NOMO-1 (cell line): Measurements from ENCODE around the gene C1QTNF5.

Experiments used
- DNase-seq, 2 experiments: peaks; one replicate each; lab custom pipeline; 2025; ENCODE audit not compliant: unreplicated experiment in 2 of 2; lab: John Stamatoyannopoulos, UW

C1QTNF5 gene

DNA sequence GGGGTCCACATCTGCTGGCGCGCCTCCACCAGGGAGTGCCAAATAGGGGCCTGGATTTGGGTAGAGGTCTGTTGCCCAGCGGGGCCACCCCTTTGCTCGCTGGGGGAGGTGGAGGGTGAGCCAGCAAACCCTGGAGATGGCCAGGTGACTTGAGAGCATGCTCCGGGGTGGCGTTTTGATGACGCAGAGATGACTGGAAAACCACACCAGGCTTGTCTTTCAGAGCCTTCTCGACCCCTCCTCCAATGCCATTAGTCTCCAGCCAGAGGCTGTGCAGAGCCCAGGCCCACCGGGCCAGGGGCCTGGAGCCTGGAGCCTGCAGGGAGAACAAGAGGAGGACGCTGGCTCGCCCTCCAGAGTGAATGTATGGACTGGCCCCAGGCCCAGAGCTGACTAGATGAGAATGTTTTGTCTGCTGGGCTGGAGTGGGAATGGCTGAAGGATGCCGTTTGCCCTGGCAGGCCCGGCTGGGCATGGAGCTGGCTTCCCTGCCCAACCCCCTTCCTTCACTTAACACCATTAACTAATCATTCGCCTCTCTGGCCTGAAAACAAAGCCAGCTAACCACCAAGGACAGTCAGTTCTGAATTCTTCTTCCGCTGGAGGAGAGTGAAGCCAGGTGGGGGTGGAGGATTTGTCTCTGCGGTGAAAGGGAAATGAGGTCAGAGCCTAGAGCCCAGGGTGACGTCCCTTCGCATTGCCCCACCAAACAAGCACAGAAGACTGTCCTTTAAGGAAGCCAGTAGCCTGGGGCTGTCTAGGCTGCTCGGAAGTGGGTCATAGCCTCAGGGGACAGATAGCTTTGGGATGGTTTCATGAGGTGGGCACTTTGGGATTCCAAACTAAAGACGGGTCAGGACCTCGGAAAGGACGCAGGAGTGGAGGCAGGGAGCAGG, 22.2 kb downstream of the C1QTNF5 start:
- DNase-seq, result peak; percentile 64 to 83

DNA sequence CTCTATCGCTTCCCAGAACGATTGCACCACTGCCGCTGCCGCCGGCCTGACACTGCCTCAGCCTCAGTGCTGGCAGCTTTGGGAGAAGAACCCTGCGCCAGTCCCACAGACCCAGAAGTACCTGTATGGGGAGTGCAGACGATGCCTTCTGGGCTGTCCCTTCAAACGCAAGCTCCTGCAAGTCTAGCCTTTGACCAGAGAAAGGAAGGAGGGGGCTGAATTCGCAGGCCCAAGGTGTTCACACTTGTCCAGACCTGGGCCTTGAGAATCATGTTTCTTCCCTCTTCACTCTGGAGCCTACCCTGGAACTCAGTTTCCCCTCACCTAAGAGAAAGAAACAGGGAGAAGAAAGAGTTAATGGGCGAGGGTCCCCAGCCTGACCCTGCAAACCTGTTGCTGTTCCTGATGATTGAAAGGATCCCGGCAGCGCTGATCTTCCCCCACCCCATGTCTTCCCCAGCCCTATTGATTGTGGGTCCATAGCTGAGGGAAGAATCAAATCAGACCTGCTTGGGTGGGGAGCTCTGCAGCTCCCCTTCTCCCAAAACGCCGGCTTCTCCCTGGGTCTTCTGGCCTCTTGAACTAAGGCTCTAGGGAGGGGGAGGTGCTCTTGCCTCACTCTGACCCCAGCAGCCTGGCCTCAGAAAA, 23.0 kb downstream of the C1QTNF5 start:
- DNase-seq, result no peak

DNA sequence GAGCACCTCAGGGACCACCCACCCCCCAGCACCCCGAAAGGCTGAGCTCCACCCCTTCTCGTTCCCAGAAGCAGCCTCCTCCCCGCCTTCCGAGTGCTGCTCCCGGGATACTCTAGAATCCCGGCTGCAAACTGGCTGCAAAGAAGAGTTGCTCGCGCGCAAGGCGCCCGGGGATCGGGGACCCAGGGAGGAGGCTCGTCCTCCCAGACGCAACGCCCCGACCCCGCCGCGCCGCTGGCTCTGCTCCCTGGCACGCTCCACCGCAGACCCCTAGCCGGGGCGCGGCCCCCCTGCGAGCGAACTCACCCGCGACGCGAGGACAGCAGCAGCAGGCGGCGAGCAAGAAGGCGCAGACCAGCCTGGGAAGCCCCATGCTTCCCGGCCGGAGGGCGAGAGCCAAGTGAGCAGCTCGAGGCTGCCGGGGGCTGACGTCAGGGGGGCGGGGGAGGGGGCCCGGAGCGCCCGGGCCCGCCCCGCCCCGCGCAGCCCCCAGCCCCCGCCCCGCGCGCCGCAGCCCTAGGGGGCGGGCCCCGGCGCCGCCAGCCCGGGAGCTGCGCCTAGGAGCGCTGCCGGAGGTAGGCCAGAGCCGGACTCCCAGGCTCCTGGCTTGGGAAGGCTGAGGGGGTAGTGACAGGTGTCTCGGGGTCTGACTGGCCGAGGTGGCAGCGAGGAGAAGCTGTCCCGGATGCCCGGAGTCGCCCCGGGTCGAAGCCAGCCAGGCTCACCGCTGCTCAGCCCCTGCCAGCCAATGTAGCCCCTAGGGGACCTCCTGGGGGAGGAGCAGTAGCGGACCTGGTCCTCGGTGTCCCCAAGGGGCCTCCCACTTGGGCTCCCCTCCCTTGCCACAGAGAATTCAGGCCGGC, 23.7 kb downstream of the C1QTNF5 start, which contains the start of gene MCAM:
TSS of gene MCAM (minus strand) at position 402 of the 863 bp plus-strand sequence. CDS start at position 373, 29 bp downstream.
- DNase-seq, result no peak

DNA sequence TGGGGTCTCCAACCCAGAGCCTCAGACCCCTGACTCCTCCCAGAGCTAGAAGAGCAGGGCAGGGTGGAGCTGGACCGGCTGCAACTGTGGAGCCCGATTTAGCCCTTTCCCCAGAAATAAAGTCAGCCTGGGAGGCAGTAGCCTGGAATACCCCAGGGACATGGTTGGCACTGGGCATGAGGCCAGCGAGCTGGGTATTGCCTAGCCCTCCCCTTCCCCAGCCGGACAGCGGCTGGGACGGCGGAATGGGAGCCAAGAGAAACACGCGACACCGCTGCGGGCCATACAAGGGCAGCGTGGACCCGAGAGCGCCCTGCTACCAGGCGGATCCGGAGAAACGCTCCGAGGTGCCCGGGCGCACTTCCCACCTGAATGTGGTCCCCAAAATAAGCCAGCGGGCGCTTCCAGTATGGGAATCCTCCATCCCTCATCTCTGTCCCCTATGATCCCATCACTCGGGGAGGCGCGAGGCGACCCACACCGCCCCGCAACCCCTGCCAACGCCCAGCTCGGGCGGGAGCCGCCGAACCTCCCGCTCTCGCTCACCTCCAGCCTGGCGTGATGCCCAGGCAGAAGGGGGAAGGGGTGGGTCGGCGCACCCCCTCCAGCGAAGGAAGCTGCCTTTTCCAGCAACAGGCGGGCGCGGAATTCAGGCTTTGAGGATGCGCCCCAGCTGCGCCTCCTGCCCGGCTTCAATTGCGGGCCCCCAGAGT, 24.5 kb downstream of the C1QTNF5 start:
- DNase-seq, result no peak

DNA sequence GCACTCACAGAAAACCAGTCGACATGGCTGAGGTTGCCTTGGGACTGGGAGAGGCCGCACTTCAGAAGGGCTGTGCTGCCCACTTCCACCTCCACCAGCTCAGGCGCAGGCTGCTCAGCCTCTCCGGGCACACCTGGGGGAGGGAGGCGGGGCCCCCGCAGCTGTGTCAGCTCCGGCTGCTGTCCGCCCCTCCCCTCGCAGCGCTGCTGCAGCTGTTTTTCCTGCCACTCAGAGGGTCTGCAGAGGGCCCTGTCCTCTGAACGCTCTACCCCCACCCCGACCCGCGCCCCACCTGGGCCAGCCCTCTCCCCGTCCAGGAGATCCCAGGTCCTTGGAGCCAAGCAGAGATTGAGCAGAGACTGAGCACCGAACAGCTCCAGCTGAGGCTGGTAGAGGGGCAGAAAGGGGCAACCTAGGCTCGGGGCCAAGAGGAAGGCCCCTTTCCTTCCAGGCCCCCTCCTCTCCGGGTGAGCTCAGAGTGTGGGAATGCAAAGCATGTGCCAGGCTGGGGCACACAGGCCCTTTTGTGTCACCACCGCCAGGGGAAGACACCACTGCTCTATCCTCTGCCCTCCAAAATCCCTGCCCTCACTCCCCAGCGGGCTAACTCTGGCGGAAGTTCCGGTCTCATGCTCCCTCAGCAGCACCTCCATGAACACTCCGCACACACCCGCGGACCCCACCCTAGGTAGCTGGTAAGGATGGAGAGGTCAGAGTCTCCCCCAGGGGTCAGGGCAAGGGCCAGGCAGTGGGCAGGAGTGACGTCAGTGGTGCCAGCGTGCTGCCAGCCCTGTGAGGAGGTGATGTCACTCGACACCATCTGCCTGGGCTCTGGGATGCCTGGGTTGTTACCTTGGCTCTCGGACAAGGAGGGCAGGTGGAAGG, 25.3 kb downstream of the C1QTNF5 start:
- no peak for DNase-seq

DNA sequence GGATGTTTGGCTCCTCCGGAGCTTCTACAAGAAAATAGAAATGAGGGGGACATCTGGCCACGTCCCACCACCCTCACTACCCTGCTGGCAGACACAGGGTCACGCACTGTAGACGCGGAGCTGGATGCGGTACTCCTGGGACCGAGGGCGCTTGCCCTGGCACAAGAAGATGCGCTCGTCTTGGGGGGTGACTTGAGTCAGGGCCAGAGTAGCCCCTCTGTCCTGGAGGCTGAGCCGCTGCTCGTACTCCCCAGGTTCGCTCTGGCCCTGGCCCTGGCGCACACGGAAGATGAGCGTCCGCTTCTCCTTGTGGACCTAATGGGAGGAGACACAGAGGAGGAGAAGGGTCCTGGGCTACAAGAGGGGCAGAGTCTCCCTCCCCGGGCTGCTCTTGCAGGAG, 26.0 kb downstream of the C1QTNF5 start:
- DNase-seq, result no peak

DNA sequence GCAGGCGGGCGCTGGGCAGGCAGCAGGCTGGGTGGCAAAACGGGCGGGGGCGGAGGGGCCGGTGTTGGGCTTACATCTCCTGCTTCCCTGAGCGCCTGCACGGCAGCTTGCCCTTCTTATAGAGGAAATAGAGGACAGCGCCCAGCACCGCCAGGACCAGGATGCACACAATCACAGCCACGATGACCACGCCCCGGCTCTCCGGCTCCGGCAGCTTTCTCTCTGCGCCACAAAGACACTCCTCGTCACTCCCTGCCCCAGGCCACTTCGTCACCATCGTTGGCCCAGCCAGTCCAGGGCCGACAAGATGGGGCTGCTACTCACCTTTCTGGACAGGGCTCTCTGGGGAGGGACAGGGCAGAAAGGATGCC, 30.0 kb downstream of the C1QTNF5 start:
- no peak for DNase-seq

DNA sequence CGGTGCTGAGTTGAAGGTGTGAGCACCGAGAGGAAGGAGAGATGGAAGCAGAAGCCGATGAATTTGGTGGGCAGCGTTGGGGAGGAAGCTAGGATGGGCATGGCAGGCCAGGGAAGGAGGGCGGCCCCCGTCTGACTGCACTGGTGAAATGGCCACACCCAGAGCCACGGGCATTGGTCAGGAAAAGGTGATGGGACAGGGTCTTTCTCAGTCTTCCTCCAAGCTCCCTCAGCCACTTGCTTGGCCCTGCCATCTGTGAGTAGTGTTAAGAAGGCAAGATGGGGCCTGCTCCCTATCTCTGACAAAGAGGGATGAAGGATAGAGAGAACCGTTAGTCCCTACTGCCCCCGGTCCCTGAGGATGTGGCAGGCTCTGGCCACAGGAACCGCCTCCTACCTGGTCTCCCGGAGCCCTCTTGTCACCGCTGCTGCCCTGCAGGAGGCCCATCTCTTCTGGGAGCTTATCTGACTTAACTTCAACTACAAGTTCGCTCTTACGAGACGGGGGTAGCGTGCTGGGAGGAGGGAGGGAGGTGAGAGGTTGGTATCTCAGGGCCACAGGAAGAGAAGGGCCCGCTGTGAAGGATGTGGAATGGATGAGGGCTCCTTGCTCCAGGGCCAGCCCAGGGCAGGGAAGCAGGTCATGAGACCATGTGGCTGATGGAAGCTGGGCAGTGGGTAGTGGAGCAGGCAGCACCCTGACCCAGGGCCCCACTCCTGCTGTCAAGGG, 30.6 kb downstream of the C1QTNF5 start:
- no peak for DNase-seq

DNA sequence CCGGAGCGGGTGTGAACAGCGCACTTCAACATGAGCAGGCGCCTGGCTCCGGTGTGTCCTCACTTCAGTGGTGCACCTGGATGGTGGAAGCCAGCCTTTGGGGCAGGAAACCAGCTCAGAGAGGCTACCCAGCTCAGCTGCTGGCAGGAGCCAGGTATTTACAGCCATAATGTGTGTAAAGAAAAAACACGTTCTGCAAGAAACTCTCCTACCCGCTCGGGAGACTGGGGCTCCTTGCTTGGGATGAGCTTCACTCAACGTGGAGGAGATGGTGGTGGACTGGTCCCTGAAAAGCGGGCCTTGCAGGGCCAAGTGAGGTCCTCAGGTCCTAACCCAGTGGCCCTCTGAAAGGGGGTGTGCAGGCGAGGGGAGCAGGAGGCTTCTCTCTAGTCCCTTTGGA, 31.3 kb downstream of the C1QTNF5 start:
- no peak for DNase-seq

DNA sequence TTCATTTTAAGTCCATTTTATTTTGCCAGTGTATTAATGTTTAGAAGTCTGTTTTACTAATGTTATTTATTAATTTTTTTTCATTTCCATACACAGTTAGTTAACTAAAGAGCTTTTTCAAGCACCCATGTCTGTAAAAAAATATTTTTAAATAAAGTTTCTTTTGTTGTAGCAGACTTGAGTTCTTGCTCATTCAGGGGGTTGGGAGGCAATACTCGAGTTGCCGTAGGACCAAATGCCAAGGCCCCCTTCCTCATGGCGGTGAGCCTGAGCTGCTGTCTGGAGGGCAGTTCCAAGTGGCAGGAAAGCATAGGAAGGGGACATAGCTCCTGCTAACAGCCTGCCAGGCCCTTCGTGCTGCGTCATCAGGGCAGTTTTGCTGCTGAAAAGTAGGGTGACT, 32.7 kb downstream of the C1QTNF5 start:
- DNase-seq, result no peak

DNA sequence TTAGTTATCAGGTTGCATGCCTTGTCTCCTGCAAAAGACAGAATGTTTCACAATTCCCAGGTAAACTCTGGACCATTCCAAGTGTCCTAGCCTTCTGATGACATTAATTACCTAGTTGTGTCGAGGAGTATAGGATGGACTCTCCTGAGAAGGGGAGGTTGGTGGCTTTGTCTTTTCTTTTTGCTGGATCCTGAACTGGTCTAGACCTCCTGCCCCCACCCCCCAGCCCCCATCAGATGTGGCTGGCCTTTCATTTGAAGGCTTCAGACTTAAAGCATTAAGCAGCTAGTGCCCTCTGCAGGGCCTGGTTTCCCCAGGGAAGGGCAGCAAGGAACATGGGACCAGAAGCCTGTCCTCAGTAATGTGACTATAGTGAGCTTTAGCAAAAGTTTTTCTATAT, 33.5 kb downstream of the C1QTNF5 start:
- no peak for DNase-seq

DNA sequence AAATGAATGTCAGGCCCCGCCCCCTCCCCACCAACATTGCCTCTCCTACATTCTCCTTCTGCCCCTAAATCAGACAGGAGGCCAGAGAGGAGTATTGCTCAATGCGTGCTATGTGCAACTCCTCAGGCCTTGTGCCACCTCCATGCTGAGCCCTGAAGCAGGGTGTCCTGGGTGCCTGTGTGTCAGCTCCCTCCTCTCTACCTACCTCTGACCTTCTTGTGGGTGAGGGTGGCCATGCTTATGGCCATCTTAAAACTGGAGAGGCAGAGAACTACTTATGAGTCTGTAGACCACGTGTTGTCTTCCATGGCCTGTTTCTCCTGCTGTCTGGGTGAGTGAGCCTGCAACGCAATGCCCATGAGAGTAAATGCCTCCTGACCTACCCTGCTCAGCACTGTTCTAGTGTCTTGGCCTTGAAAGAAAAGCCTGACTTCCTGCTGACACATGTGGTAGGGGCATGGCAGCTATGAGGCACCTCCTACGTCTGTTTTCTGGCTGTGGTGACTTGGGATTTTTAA, 34.3 kb downstream of the C1QTNF5 start:
- no peak for DNase-seq

DNA sequence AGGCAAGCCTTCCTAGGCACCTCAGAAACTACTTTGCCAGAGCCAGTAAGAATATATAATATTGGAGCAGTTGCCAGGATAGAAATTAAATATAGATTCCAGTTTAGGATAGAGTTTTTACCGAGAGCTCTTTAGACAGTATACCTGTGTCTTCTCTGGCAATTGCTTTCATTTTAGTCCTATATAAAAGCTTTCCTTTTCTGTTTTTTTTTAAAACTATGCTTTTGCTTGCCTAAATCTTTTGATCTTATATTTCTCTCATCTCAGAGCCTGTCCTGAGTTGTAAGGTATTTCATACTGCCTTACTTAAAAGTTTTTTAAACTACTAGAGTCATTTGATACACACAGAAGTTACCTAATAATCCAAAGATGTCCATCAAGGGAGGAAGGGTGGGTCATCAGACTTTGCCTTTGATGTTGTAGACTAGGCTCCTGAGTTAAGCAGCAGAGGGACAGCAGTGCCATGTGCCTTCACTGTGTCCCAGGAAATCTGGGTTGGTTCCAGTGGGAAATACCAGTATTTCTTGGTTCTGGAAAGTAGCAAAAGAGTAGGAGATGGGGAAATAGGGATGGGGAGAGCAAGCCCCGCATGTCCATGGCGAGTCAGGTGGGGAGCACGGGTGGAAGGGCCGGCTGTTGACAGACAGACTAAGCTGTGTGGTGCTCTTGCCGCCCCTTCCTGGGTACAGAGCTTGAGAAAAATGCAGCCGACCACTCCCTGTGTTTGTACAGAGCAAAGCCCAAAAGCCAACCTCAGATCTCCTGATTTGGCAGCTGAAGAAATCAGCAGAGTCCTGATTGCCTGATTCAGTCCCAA, 34.9 kb downstream of the C1QTNF5 start:
- DNase-seq, result no peak

DNA sequence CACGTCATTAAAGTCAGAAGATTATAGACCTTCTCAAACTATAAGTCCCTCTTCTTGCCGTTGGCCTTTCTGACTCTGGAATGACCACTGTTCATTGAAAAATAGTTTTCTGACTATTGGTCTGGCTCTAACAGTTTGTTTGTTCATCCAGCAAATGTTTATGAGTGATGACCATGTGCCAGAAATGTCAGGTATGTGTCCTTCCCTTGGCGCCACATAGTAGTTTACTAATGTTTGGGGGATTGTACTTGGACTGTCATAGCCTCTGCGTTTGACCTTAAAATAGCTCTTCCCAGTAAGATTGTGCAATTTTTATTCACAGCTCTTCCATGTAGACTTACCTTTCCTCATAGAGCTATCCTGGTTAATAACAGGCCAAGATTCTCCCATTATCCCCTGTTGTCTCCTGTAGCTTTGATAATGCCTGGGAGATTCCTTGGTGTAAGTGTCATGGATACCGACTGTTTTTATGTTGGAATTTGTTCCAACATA, 37.4 kb downstream of the C1QTNF5 start:
- DNase-seq, result no peak

DNA sequence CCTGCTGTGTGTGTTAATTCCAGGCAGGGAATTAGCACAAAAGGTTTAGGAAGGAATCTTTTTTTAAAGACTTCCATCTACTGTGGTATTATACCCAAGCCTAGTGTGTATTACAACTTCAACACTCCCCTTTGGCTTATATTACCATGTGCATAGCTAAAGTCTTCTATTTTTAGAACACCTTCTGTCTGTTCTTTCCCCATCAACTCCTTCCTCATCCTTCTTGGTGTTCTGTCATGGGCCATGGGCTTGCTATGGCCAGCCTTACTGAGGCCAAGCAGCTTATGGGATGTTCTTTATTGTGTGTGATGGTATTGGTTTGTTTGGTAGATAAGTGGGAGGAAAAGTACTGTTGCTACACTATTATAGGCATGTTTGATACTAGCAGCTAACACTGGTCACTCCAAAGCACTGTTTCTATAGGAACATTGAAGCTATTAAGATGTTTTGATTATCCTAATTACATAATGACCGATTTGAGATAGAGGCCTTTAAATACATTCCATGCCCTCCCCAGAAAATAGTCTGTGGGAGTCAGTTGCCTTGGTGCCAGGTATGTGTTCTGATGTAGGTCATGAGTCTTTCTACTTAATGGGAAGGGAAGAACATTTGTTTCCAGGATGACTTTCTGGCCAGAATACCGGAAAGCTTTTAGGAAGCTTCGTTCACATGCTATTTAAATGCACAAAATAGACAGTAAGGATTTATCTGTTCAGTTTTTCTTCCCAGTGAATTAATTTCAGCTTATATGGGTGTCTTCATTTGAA, 40.3 kb downstream of the C1QTNF5 start:
- no peak for DNase-seq

DNA sequence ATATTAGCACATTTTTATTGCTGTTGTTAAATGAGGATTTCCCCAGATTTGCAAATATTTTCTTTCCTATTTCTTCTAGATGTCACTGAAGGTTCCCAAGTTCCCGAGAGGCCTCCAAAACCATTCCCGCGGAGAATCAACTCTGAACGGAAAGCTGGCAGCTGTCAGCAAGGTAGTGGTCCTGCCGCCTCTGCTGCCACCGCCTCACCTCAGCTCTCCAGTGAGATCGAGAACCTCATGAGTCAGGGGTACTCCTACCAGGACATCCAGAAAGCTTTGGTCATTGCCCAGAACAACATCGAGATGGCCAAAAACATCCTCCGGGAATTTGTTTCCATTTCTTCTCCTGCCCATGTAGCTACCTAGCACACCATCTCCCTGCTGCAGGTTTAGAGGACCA, 41.3 kb downstream of the C1QTNF5 start:
- no peak for DNase-seq

DNA sequence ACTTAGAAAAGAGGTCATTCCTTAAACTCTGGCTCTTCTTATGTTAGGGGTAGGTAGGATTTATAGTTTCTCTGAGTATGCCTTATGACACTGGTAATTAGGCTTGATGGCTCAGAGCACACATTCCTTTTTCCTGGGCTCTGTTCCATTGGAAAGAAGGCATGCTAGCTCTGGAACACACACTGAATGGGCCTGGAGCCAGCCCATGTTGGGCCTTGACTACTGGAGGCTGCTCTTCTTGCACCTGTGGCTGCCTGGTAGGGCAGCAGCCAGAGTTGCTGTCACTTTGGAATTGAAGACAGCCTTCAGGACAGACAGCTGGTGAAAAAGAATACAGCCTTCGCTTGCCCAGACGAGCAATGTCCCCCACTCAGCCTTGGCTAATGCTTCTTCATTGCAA, 42.0 kb downstream of the C1QTNF5 start:
- DNase-seq, result no peak
